Kidney (tissue), 14 donors: ENCODE results near the gene TMIGD1. TPM values are rescaled to one million over a fixed set of nuclear protein-coding genes. Genes with fewer than 3 reads are reported as not detected.

ENCODE experiments used
- DNase-seq, 5 donors: peaks; one replicate each; pipeline ENCODE4 v3.0.0-alpha.2; 2013 to 2020
- FAIRE-seq: peaks from 2 replicates; lab custom pipeline; 2012; peaks lifted over from hg19 to GRCh38; lab: Jason Lieb, UNC
- H3K27ac ChIP-seq, 2 donors: one replicate each; pipeline ENCODE4 v1.7.0; 2013; ENCODE audit warnings: low read depth in 2 of 2, low read length in 2 of 2, inconsistent platforms in 1 of 2
- H3K27me3 ChIP-seq: one replicate; pipeline ENCODE4 v1.7.1; 2013; ENCODE audit warnings: low read length, inconsistent platforms; ENCODE audit not compliant: control insufficient read depth, insufficient read depth
- H3K36me3 ChIP-seq, 3 donors: one replicate each; pipeline versions ENCODE4 v1.7.0 to v1.7.1; 2013; ENCODE audit warnings: low read length in 3 of 3, control low read depth in 1 of 3, inconsistent platforms in 1 of 3; ENCODE audit not compliant: insufficient read depth in 3 of 3, control insufficient read depth in 2 of 3
- H3K4me1 ChIP-seq, 3 donors: one replicate each; pipeline versions ENCODE4 v1.7.0 to v1.7.1; 2013; ENCODE audit warnings: low read length in 3 of 3, inconsistent platforms in 1 of 3, low read depth in 1 of 3; ENCODE audit not compliant: control insufficient read depth in 2 of 3, insufficient read depth in 2 of 3
- H3K4me3 ChIP-seq, 3 donors: one replicate each; pipeline versions ENCODE4 v1.7.0 to v1.8.1; 2013; ENCODE audit warnings: low read length in 3 of 3, control low read depth in 1 of 3, inconsistent platforms in 1 of 3
- H3K9ac ChIP-seq, 3 donors: one replicate each; pipeline versions ENCODE4 v1.7.0 to v1.7.1; 2013; ENCODE audit warnings: low read length in 3 of 3, control low read depth in 1 of 3, inconsistent platforms in 1 of 3
- H3K9me3 ChIP-seq, 3 donors: one replicate each; pipeline versions ENCODE4 v1.7.0 to v1.7.1; 2013; ENCODE audit warnings: low read length in 3 of 3, control low read depth in 1 of 3, inconsistent platforms in 1 of 3; ENCODE audit not compliant: control insufficient read depth in 2 of 3, insufficient read depth in 1 of 3
- CTCF ChIP-seq: IDR thresholded peaks from 3 replicates; pipeline ENCODE4 v1.5.1; 2012; ENCODE audit warnings: mild to moderate bottlenecking, moderate library complexity, borderline replicate concordance; ENCODE audit not compliant: insufficient read depth; ENCODE audit errors: extremely low read depth
- intact Hi-C: fragments of 100-400 bp; cut with DNase I; formaldehyde crosslinking; loops from one replicate; pipeline ENCODE4 v1.11.1; 2022
- polyA plus RNA-seq: library from polyadenylated mRNA; stranded (reverse); fragments of 350-450 nt; fragmentation: Illumina TruSeq; extraction: RNeasy Lipid Tissue Mini Kit (QIAGEN cat#74804); gene quantifications from one replicate; pipeline ENCODE4 v1.2.3, GENCODE V29; 2014; ENCODE audit warnings: low read depth, low replicate concordance; ENCODE audit not compliant: insufficient read depth
- total RNA-seq: library from RNA; stranded (reverse); fragmentation: NEBNext Ultra II Directional; extraction: Animal tissue kit (Norgen Biotek cat#: 25700); gene quantifications from one replicate; pipeline ENCODE4 v1.2.1, GENCODE V29; 2021
- donor health status: control.
- donor health status: control.
- donor health status: control.
- donor health status: control.
- donor health status: control.
- donor health status: DM: yes; HTN: yes; CAD: no.
- donor health status: Normal renal cell carcinoma (clear cell type).

The TMIGD1 gene
- total and polyA plus RNA-seq, 2 donors from 2014 or later: 0.90 TPM; not detected in 1

GRCh38 chr17:30376621-30377452 is 43.0 kb upstream of the TMIGD1 start:
- no peak for FAIRE-seq

GRCh38 chr17:30375661-30376060 is 41.8 kb upstream of the TMIGD1 start:
- H3K27ac ChIP-seq: no peak overlapping the region
- no peak overlapping the region for H3K9ac ChIP-seq
- no peak for TF ChIP-seq CTCF
- intact Hi-C loops: no loop called here
- H3K36me3 ChIP-seq: no peaks in the 10 kb centered on the region
- DNase-seq (no peak), FAIRE-seq (no peak)
- no peak overlapping the region for H3K4me3 ChIP-seq
- no peaks in the 10 kb centered on the region for H3K9me3 ChIP-seq
- H3K27me3 ChIP-seq: no peaks in the 10 kb centered on the region
- H3K4me1 ChIP-seq: peaks cover 0 to 11% (median 8%) of the 10 kb centered on the region in 3 donors

More at GRCh38 chr17:30376621-30377452, 43.0 kb upstream of the TMIGD1 start:
- Histone ChIP-seq H3K9me3 (no peaks in the 10 kb centered on the region), H3K36me3 (no peaks in the 10 kb centered on the region), H3K27ac (no peak overlapping the region), H3K4me1 (peaks cover 0 to 11% (median 11%) of the 10 kb centered on the region in 3 donors), H3K9ac (no peak overlapping the region), H3K4me3 (peak overlapping the region in 1 of 3 donors; percentile 35), H3K27me3 (no peaks in the 10 kb centered on the region)
- peak; percentile 75 to 95 (median 86) for DNase-seq
- intact Hi-C loops: no loop called here
- TF ChIP-seq CTCF: no peak

- peaks cover 0 to 11% (median 0%) of the 10 kb centered on the region in 3 donors for H3K4me1 ChIP-seq
- no peak for DNase-seq
- H3K36me3 ChIP-seq: no peaks in the 10 kb centered on the region
- H3K9ac ChIP-seq: no peak overlapping the region
- no peaks in the 10 kb centered on the region for H3K9me3 ChIP-seq
- H3K4me3 ChIP-seq: no peak overlapping the region
- H3K27me3 ChIP-seq: no peaks in the 10 kb centered on the region
- TF ChIP-seq CTCF: no peak
- no peak overlapping the region for H3K27ac ChIP-seq
- intact Hi-C loops: no loop called here
- no peak for FAIRE-seq
Observed at GRCh38 chr17:30372755-30373154, 38.9 kb upstream of the TMIGD1 start.
